Subcutaneous adipose tissue (tissue), 4 donors: ENCODE data around the gene CYP2A6. TPM values are rescaled to one million over a fixed set of nuclear protein-coding genes. Genes with fewer than 3 reads are reported as not detected.

ENCODE experiments used
- total RNA-seq, 4 donors: library from RNA; depleted of rRNA; stranded (reverse); fragments of >200 nt; gene quantifications; one replicate each; pipeline ENCODE4 v1.1.0, GENCODE V29; 2016
- TF ChIP-seq, protein P1 (sequence below): fragments of 450-650 bp; IDR thresholded peaks from one replicate; pipeline ENCODE4 v1.5.1; 2016; ENCODE audit warnings: low read depth, mild to moderate bottlenecking, control low read depth, antibody characterized with exemption, moderate library complexity

Gene CYP2A6
- total RNA-seq, 4 donors from 2014 or later = 0.94 to 1.7 (median 1.3) TPM; not detected in 1

GRCh38 chr19:40867701-40868100 is 17.5 kb upstream of the CYP2A6 start:
- TF ChIP-seq, protein P1, sequence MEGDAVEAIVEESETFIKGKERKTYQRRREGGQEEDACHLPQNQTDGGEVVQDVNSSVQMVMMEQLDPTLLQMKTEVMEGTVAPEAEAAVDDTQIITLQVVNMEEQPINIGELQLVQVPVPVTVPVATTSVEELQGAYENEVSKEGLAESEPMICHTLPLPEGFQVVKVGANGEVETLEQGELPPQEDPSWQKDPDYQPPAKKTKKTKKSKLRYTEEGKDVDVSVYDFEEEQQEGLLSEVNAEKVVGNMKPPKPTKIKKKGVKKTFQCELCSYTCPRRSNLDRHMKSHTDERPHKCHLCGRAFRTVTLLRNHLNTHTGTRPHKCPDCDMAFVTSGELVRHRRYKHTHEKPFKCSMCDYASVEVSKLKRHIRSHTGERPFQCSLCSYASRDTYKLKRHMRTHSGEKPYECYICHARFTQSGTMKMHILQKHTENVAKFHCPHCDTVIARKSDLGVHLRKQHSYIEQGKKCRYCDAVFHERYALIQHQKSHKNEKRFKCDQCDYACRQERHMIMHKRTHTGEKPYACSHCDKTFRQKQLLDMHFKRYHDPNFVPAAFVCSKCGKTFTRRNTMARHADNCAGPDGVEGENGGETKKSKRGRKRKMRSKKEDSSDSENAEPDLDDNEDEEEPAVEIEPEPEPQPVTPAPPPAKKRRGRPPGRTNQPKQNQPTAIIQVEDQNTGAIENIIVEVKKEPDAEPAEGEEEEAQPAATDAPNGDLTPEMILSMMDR = no peak

DNA sequence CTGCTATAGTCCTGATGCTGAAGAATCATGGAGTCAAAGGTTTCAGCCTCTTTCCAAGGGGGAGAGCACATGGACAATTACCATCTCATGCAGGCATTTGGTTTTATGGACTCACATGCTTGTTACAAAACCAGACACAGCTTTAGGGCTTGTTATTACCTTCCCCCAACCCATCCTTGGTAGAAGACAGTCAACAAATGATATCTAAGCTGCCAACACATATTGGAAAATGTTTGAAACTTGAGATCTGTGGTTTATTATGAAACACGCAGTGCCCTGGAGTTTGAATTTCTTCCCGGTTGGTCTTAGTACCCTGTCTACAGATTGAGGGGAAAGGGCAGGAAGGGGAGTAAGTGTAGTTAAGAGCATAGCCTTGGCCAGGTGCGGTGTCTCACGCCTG is 12.5 kb upstream of the CYP2A6 start:
- TF ChIP-seq, protein P1 = no peak

DNA sequence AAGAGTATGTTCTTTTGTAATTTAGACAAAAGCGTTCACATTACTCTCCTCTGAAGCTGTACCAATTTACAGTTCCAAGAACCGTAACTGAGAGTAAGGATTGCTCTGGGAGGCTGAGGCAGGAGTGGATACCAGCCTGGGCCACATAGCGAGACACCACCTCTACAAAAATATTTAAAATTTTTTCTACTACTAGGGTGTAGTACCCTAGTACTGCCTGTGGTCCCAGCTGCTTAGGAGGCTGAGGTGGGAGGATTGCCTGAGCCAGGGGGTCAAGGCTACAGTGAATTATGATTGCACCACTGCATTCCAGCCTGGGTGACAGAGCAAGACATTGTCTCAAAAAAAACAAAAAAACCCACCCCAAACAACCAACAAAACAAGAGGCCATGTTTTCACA is 12.1 kb upstream of the CYP2A6 start:
- TF ChIP-seq, protein P1 = no peak

DNA sequence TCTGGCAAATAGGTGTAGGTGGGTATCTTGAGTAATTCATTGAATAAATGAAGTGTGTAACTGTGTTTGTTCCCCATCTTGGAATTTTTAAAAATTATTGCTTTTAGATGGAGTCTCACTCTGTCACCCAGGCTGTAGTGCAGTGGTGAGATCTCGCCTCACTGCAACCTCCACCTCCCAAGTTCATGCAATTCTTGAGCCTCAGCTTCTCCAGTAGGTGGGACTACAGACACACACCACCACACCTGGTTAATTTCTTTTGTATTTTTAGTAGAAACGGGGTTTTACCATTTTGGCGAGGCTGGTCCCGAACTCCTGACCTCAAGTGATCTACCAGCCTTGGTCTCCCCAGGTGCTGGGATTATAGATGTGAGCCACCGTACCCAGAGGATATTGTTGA is 7.9 kb upstream of the CYP2A6 start:
- TF ChIP-seq, protein P1 = no peak

- TF ChIP-seq, protein P1 = no peak
Measured at GRCh38 chr19:40836754-40837429, 13.4 kb downstream of the CYP2A6 start.

DNA sequence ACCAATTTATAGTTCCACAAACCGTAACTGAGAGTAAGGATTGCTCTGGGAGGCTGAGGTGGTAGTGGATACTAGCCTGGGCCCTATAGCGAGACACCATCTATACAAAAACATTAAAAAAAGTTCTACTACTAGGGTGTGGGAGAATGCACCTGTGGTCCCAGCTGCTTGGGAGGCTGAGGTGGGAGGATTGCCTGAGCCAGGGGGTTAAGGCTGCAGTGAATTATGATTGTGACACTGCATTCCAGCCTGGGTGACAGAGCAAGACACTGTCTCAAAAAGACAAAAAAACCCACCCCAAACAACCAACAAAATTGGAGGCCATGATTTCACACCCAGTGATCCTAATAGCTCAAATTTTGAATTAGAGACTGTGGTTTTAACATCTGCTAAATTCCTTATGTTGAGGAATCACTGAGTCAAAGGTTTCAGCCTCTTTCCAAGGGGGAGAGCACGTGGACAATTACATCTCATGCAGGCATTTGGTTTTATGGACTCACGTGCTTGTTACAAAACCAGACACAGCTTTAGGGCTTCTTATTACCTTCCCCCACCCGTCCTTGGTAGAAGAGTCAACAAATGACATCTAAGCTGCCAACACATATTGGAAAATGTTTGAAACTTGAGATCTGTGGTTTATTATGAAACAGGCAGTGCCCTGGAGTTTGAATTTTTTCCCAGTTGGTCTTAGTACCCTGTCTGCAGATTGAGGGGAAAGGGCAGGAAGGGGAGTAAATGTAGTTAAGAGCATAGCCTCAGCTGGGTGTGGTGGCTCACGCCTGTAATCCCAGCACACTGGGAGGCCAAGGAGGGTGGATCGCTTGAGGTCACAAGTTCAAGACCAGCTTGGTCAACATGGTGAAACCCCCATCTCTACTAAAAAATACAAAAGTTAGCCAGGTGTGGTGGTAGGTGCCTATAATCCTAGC is 18.5 kb downstream of the CYP2A6 start:
- TF ChIP-seq, protein P1 = no peak

DNA sequence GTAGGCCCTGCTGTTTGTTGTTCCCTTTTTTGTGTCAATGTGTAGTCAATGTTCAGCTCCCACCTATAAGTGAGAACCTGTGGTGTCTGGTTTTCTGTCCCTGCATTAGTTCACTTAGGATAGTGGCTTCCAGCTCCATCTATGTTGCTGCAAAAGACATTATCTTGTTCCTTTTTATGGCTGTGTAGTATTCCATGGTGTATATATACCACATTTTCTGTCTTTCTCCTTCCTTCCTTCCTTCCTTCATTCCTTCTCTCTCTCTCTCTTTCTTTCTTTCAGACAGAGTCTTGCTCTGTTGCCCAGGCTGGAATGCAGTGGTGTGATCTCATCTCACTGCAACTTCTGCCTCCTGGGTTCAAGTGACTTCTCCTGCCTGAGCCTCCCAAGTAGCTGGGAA is 21.0 kb downstream of the CYP2A6 start:
- TF ChIP-seq, protein P1 = no peak
